GM18508 (cell line): ENCODE data around the gene S100A3.

Experiments
- ATAC-seq: cut with Tn5 transposase; IDR thresholded peaks from one replicate; pipeline ENCODE4 v1.9.1; 2021; ENCODE audit warnings: moderate number of reproducible peaks; ENCODE audit not compliant: insufficient read depth, unreplicated experiment

Gene S100A3

GRCh38 chr1:153515504-153516394 lies 33.3 kb downstream of the S100A3 start:
- ATAC-seq: no peak

DNA sequence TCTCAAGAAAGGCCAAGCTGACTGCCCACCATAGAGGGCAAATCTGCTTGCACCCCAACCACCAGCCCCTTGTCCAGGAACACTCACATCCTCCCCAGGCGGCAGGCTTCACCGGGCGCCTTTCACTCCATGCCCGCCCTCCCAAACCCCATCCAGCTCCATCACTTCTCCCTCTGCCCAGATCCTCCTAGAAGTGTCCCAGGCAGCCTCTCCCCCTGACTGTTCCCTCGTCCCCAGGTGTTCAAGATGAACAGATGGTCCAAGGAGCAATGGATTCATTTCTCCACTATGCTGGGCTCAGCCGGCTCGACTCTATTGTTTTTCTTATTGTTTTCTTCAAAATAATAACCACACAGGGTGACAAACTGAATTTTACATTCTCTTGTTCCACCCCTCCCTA lies 35.4 kb downstream of the S100A3 start:
- ATAC-seq: no peak

GRCh38 chr1:153513023-153513422 lies 36.0 kb downstream of the S100A3 start:
- ATAC-seq: no peak

DNA sequence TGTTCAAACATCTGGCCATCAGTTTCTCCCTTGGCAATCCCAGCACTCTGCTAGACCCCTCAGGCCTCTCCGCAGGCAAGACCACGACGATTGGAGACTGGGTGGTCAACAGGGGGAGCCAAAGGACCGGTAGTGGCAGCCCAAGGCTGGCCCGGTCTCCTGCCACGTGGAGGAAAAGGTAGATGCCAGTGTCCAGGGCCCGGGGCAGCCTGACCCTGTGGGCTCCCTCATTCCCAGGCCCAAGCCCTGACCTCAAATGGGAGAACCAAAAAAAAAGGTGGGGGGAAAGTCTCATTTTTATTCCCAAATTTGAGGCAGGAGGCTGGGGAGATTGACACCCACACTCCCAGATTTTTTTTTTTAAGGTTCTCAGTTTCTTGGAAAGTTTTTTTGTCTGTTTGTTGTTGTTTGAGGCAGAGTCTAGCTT lies 38.1 kb downstream of the S100A3 start:
- ATAC-seq: no peak

DNA sequence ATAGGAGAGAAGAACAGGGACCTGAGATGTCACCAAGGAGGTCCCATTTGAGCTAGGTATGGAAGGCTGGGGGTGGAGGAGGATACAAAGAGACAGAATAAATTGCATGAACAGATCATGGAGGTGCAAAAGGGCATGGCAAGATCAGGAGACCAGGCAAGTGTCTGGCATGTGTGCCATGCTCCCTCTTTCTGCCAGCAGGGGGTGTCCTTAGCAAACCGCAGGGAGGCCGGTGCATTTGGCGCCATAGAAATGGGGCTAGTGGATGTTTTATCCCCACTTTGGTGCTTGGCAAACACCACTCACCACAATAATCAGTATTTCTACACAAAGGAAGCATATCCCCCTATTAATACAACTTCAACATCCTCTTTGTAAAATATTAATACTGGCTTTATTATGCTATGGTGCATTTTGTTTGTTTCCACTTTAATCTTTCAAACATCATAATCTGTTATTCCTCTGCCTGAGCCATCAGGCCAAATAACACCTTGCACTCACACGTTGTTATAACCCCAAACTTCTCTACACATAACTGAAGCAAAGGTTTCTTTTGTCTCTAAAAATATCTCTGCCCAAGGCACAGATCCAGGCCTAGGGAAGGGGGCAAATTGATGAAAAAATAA lies 39.2 kb downstream of the S100A3 start:
- ATAC-seq: no peak

GRCh38 chr1:153509036-153509435 lies 40.0 kb downstream of the S100A3 start:
- no peak for ATAC-seq

DNA sequence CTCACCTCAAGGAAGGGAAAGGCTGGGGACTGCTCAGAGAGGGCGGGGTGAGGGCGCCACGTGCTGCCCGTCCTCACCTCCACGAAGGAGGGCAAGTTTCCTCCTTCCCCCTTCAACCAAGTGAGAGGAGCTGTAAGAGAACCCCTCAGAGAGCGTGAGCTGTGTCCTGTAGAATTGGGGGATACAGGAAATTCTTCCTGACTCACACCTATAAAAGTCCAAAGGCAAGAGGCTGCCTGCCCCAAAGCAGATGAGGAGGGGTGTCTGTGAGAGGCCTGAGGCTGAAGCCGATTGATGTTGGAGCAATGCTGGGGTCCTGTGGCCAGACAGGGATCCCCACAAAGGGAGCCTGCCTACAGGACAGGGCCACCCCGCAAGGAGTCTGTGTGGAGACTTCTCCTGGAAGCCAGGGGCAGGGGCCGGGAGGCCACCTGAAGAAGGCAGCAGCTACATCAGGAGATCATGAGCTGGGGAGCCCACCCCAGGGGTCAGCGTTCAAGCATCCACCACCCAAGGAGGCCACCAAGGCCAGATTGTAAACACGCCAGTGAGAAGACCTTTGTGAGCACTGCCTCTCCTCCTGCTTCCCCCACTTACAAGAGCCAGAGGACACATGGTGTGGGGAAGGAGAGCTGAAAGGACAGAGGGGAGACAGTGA lies 41.0 kb downstream of the S100A3 start:
- ATAC-seq: no peak

DNA sequence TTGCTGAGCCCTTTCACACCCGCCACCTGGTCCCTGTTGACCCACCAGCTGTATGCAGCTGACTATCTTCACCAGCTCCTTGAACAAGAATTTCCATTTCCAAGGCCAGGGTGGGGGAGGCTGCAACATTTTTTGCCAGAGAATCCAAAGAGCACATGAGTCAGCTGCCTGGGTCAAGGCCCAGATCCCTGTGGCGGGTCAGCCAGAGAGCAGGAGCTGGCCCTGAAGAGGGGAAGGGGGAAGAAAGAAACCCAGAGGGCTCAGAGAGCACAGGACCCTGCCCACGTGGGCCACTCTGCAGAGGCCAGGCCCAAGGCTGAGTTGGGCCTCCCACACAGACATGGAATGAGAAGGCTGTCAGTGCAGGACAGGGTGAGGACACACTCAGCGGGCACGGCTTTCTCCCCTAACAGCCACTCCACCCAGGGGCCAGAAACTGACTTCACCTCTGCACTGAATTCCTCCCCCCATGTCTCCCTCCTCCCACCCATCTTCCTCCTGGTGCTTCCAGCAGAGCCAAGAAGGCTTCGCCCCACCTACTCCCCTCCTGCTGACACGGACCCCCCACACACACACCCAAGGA lies 42.1 kb downstream of the S100A3 start:
- no peak for ATAC-seq

GRCh38 chr1:153506386-153506785 lies 42.7 kb downstream of the S100A3 start:
- ATAC-seq: no peak

DNA sequence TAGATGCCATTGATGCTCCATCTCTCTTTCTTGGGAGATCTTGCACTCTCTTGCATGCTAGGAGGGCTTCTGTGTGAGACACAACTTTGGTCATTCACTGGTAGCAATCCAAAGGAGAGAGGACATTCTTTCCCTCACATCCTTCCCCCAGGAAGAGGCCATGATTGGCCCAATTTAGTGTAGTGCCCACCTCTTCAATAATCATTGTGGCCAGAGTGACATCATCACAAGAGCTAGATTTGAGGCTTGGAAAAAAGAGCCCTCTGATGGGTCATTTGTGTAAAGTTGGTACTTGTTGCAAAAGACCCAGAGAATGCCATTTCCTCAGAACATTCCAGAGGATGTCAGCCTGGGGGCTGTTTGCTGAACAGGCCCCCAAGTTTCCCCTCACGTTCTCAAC lies 43.5 kb downstream of the S100A3 start:
- ATAC-seq: no peak

GRCh38 chr1:153503766-153504165 lies 45.3 kb downstream of the S100A3 start:
- no peak for ATAC-seq

- ATAC-seq: no peak
Observed at GRCh38 chr1:153498746-153499145, 50.3 kb downstream of the S100A3 start.
